Stimulated activated CD4-positive, alpha-beta T cell treated with anti-CD3 and anti-CD28 coated beads, TNF-alpha, amount 100 ng/mL, for 24 hours (primary cell): Measurements from ENCODE around the gene C16orf54.
A peak's percentile ranks its signal among the peaks of the same experiment; 100 is the strongest.
"Not testable (repeated sequence)": the region's sequence is repeated elsewhere in the genome, so short reads cannot be mapped to it uniquely, and the experiment has no call there.

Experiments used
- DNase-seq, 3 experiments: peaks; one replicate each; pipeline ENCODE4 v3.0.0-alpha.2; 2020; ENCODE audit warnings: low read depth in 3 of 3

C16orf54 gene

GRCh38 chr16:29769507-29769906 is 23.7 kb upstream of the C16orf54 start:
- DNase-seq, result no peak

- no peak for DNase-seq
Observed at GRCh38 chr16:29767062-29767461, 21.3 kb upstream of the C16orf54 start.

GRCh38 chr16:29766571-29766970 is 20.8 kb upstream of the C16orf54 start:
- DNase-seq, result no peak

GRCh38 chr16:29765167-29766032 is 19.6 kb upstream of the C16orf54 start:
- DNase-seq, result no peak

GRCh38 chr16:29763326-29763725 is 17.5 kb upstream of the C16orf54 start:
- DNase-seq, result no peak

GRCh38 chr16:29761882-29762281 is 16.1 kb upstream of the C16orf54 start:
- no peak for DNase-seq

GRCh38 chr16:29761280-29761651 is 15.5 kb upstream of the C16orf54 start:
- not testable (repeated sequence) for DNase-seq

- DNase-seq, result no peak
Observed at GRCh38 chr16:29760567-29761279, 14.9 kb upstream of the C16orf54 start.

- no peak for DNase-seq
Observed at GRCh38 chr16:29757950-29758466, 12.2 kb upstream of the C16orf54 start.

GRCh38 chr16:29757086-29757485 is 11.3 kb upstream of the C16orf54 start:
- not testable (repeated sequence) for DNase-seq

GRCh38 chr16:29756654-29757053 is 10.9 kb upstream of the C16orf54 start:
- DNase-seq, result no peak

GRCh38 chr16:29753516-29753915 is 7.7 kb upstream of the C16orf54 start:
- no peak for DNase-seq

- DNase-seq, result not testable (repeated sequence)
Observed at GRCh38 chr16:29748760-29749149, 3.0 kb upstream of the C16orf54 start.

- DNase-seq, result no peak
Observed at GRCh38 chr16:29747947-29748759, 2.4 kb upstream of the C16orf54 start.

GRCh38 chr16:29746518-29746917 is 728 bp upstream of the C16orf54 start:
- DNase-seq, result not testable (repeated sequence)

- peak in 1 of 3 experiments; percentile 48 for DNase-seq
Observed at GRCh38 chr16:29745121-29745852, 503 bp downstream of the C16orf54 start.

GRCh38 chr16:29744541-29745101 is 1.2 kb downstream of the C16orf54 start:
- DNase-seq, result no peak

- no peak for DNase-seq
Observed at GRCh38 chr16:29743827-29744531, 1.8 kb downstream of the C16orf54 start.

- DNase-seq, result no peak
Observed at GRCh38 chr16:29743475-29743826, 2.3 kb downstream of the C16orf54 start.

GRCh38 chr16:29742683-29743275 is 3.0 kb downstream of the C16orf54 start:
- no peak for DNase-seq
